Thyroid gland (tissue), 4 donors: ENCODE data around the gene CDK15.

ENCODE experiments used
- POLR2A ChIP-seq, 2 donors: fragments of 450-650 bp; IDR thresholded peaks; one replicate each; pipeline ENCODE4 v1.6.1; 2017; ENCODE audit warnings: antibody characterized with exemption in 2 of 2, mild to moderate bottlenecking in 2 of 2, moderate library complexity in 1 of 2
- TF ChIP-seq, protein P1 (sequence below), 6 experiments: fragments of 200-600 bp in 3 of 6; fragments of 450-650 bp in 3 of 6; sonication (generic) in 3 of 6; IDR thresholded peaks; one replicate each; pipeline ENCODE4 v1.5.1; 2016 to 2019; ENCODE audit warnings: antibody characterized with exemption in 6 of 6, mild to moderate bottlenecking in 2 of 6, inconsistent platforms in 1 of 6, moderate library complexity in 1 of 6

DNA sequence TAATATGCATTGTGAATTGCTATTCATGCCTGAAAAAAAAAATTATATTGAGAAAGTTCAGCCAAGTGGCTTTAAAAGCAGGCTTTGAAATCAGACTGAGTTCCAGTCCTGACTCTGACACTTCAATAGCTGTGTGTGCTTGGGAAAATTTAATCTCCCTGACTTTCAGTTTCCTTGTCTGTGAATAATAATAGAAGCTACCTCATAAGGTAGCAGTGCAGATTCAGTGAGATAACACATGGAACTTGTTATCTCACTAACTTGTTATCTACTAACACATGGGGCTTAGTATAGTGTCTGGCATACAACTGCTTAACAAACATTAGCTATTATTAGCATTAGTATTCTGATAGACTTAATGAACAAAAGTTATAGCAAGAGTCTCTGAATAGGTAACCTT, 40.5 kb upstream of the CDK15 start:
- TF ChIP-seq, protein P1, sequence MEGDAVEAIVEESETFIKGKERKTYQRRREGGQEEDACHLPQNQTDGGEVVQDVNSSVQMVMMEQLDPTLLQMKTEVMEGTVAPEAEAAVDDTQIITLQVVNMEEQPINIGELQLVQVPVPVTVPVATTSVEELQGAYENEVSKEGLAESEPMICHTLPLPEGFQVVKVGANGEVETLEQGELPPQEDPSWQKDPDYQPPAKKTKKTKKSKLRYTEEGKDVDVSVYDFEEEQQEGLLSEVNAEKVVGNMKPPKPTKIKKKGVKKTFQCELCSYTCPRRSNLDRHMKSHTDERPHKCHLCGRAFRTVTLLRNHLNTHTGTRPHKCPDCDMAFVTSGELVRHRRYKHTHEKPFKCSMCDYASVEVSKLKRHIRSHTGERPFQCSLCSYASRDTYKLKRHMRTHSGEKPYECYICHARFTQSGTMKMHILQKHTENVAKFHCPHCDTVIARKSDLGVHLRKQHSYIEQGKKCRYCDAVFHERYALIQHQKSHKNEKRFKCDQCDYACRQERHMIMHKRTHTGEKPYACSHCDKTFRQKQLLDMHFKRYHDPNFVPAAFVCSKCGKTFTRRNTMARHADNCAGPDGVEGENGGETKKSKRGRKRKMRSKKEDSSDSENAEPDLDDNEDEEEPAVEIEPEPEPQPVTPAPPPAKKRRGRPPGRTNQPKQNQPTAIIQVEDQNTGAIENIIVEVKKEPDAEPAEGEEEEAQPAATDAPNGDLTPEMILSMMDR (IDR thresholded peaks at IDR 0.05), result no peak
- TF ChIP-seq POLR2A (IDR thresholded peaks at IDR 0.05), result no peak
